Hepatocyte (in vitro differentiated cells): Measurements from ENCODE around the gene ROR2. TPM values are rescaled to one million over a fixed set of nuclear protein-coding genes. Genes with fewer than 3 reads are reported as not detected.

ENCODE experiments used
- DNase-seq: peaks from one replicate; pipeline ENCODE4 v3.0.0-alpha.2; 2016; ENCODE audit warnings: low spot score
- H2AFZ ChIP-seq: fragments of 200-600 bp; sonication (generic); 2 replicates; pipeline ENCODE4 v1.6.0; 2016; ENCODE audit warnings: antibody characterized with exemption, mild to moderate bottlenecking
- H3K27ac ChIP-seq: fragments of 200-600 bp; sonication (generic); 2 replicates; pipeline ENCODE4 v1.5.1; 2016; ENCODE audit warnings: mild to moderate bottlenecking
- H3K27me3 ChIP-seq: fragments of 200-600 bp; sonication (generic); 2 replicates; pipeline ENCODE4 v1.6.1; 2016
- H3K36me3 ChIP-seq: fragments of 200-600 bp; sonication (generic); replicated peaks from 2 replicates; pipeline ENCODE4 v1.5.1; 2016; ENCODE audit warnings: low read depth; ENCODE audit not compliant: insufficient read depth
- H3K4me1 ChIP-seq: fragments of 200-600 bp; sonication (generic); 2 replicates; pipeline ENCODE4 v1.5.1; 2016; ENCODE audit warnings: mild to moderate bottlenecking, moderate library complexity; ENCODE audit not compliant: insufficient read depth
- H3K4me2 ChIP-seq: fragments of 200-600 bp; sonication (generic); 2 replicates; pipeline ENCODE4 v1.6.0; 2016
- H3K4me3 ChIP-seq: fragments of 200-600 bp; sonication (generic); 2 replicates; pipeline ENCODE4 v1.5.1; 2016; ENCODE audit warnings: mild to moderate bottlenecking
- H3K79me2 ChIP-seq: fragments of 200-600 bp; sonication (generic); 2 replicates; pipeline ENCODE4 v1.6.0; 2017; ENCODE audit warnings: mild to moderate bottlenecking
- H3K9me2 ChIP-seq: fragments of 200-600 bp; sonication (generic); replicated peaks from 2 replicates; pipeline ENCODE4 v1.6.0; 2017; ENCODE audit warnings: mild to moderate bottlenecking; ENCODE audit not compliant: insufficient read depth
- H3K9me3 ChIP-seq: fragments of 200-600 bp; sonication (generic); 2 replicates; pipeline ENCODE4 v1.5.1; 2016; ENCODE audit warnings: low read depth, mild to moderate bottlenecking
- H4K20me1 ChIP-seq: fragments of 200-600 bp; sonication (generic); 2 replicates; pipeline ENCODE4 v1.6.0; 2016; ENCODE audit warnings: mild to moderate bottlenecking; ENCODE audit not compliant: insufficient read depth, poor library complexity, severe bottlenecking
- EZH2 ChIP-seq: fragments of 200-600 bp; sonication (generic); IDR thresholded peaks from 2 replicates; pipeline ENCODE4 v1.6.1; 2016; ENCODE audit warnings: antibody characterized with exemption, mild to moderate bottlenecking, borderline replicate concordance
- EZH2phosphoT487 ChIP-seq: fragments of 200-600 bp; sonication (generic); IDR thresholded peaks from one replicate; pipeline ENCODE4 v1.6.1; 2018; ENCODE audit warnings: antibody characterized with exemption, mild to moderate bottlenecking, low read depth, moderate library complexity; ENCODE audit not compliant: unreplicated experiment, severe bottlenecking
- WGBS: methylation state at CpG from one replicate; pipeline ENCODE4 v1.1.6; 2016; ENCODE audit warnings: low lambda C conversion rate; ENCODE audit errors: missing lambda C conversion rate; 5-methylcytosine and 5-hydroxymethylcytosine counted together
- polyA plus RNA-seq: library from polyadenylated mRNA; unstranded; fragments of >200 nt; fragmentation: Nextera tagmentation; extraction: Ambion mirVana; gene quantifications from 2 replicates; pipeline ENCODE4 v1.2.1, GENCODE V29; 2016
- total RNA-seq: library from RNA; depleted of rRNA; stranded (reverse); fragments of >200 nt; gene quantifications from 2 replicates; pipeline ENCODE4 v1.2.3, GENCODE V29; 2014
- TF ChIP-seq, protein P1 (sequence below): fragments of 200-600 bp; sonication (generic); IDR thresholded peaks from 2 replicates; pipeline ENCODE4 v1.5.1; 2016; ENCODE audit warnings: antibody characterized with exemption, mild to moderate bottlenecking; ENCODE audit not compliant: poor library complexity

ROR2 gene
- total and polyA plus RNA-seq, 2 experiments from 2014 or later: 25.6 to 29.5 TPM

DNA sequence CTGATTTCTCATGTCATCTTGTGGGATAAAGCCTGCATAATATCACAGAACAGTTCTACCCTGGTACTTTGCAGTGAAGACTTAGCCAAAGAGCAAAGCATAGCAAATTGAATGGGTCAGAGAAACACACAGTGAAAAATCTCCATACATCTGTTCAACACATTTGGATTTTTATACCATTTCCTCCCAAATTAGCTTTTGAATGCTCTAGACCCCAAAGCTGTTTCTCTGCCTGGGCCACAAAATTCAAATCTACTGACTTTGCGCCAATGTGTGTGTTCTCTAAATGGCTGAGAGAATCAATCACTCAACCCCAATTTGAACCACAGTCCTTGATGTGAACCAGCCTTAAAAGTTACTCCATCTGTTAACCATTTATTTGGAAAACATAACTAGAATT is 289.5 kb downstream of the ROR2 start:
- no peaks in the 10 kb centered on the region for H3K9me3 ChIP-seq

DNA sequence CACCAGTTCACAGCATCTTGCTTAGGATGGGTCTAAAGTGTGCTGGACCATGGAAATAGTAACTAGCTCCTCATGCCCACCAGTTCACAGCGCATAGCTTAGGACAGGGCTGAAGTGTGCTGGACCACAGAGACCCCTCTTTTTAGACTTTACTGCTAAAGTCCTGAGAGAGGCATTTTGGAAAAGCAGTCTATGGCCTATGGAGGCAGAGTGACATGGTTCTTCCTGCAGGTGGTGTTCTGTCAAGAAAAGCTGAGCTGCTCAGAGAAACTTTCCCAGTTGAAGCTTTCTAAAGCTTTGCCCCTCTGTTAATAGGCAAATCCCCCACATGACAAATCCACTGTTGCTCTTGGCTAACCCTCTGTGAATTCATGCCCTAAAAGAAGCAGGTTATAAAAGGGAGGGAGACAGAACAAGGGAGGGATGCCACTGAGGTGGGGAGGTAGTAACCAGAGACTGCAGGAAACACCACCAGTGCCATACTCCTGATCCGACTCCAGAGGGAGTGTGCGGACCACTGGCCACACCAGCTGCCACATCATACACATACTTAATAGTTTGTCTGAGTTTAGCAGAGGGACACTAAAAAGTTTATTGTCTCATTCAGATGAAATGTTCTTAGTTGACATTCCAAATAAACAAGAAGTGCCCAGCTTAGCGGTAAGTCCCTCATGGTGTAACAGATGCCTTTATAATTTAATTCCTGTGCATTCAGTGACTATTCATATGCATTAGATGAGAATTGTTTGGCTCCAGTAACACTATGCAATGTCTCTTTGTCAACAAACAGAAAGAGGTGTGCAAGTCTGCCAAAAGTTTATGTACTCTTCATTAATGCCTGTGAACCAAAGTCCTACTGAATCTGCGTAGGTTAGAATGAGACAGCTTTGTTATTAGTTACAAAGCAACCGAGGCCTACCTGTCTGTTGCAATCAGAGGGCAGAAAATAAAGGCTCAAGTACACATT is 290.2 kb downstream of the ROR2 start:
- TF ChIP-seq, protein P1, sequence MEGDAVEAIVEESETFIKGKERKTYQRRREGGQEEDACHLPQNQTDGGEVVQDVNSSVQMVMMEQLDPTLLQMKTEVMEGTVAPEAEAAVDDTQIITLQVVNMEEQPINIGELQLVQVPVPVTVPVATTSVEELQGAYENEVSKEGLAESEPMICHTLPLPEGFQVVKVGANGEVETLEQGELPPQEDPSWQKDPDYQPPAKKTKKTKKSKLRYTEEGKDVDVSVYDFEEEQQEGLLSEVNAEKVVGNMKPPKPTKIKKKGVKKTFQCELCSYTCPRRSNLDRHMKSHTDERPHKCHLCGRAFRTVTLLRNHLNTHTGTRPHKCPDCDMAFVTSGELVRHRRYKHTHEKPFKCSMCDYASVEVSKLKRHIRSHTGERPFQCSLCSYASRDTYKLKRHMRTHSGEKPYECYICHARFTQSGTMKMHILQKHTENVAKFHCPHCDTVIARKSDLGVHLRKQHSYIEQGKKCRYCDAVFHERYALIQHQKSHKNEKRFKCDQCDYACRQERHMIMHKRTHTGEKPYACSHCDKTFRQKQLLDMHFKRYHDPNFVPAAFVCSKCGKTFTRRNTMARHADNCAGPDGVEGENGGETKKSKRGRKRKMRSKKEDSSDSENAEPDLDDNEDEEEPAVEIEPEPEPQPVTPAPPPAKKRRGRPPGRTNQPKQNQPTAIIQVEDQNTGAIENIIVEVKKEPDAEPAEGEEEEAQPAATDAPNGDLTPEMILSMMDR: peak; percentile 57
- TF ChIP-seq EZH2: no peak
- no peak for TF ChIP-seq EZH2phosphoT487
- Histone ChIP-seq H3K4me2 (no peak overlapping the region), H3K9me2 (no peaks in the 10 kb centered on the region), H3K27ac (no peak overlapping the region), H2AFZ (no peak overlapping the region), H3K27me3 (no peaks in the 10 kb centered on the region), H3K79me2 (no peaks in the 10 kb centered on the region), H3K4me3 (no peak overlapping the region), H3K9me3 (no peaks in the 10 kb centered on the region), H3K36me3 (no peaks in the 10 kb centered on the region), H4K20me1 (no peaks in the 10 kb centered on the region), H3K4me1 (peaks cover 13% of the 10 kb centered on the region)
- DNase-seq: peak; percentile 52
- WGBS: 47% methylated on average over 6 of the region's 6 CpGs

More for the DNA sequence above, 289.5 kb downstream of the ROR2 start:
- H3K9me2 ChIP-seq: no peaks in the 10 kb centered on the region
- TF ChIP-seq, protein P1: no peak
- TF ChIP-seq EZH2phosphoT487: no peak
- no peak for TF ChIP-seq EZH2
- H3K4me2 ChIP-seq: no peak overlapping the region
- WGBS: 91% methylated on average over 1 of the region's 1 CpG
- no peak overlapping the region for H3K27ac ChIP-seq
- H3K4me1 ChIP-seq: peaks cover 7% of the 10 kb centered on the region
- no peaks in the 10 kb centered on the region for H3K36me3 ChIP-seq
- no peak overlapping the region for H2AFZ ChIP-seq
- no peaks in the 10 kb centered on the region for H3K27me3 ChIP-seq
- no peaks in the 10 kb centered on the region for H3K79me2 ChIP-seq
- no peak overlapping the region for H3K4me3 ChIP-seq
- no peaks in the 10 kb centered on the region for H4K20me1 ChIP-seq
- no peak for DNase-seq

- WGBS: 91% methylated on average over 9 of the region's 9 CpGs
- TF ChIP-seq, protein P1: no peak
- TF ChIP-seq EZH2phosphoT487: no peak
- TF ChIP-seq EZH2: no peak
- peaks cover 17% of the 10 kb centered on the region for H3K4me1 ChIP-seq
- no peaks in the 10 kb centered on the region for H3K9me3 ChIP-seq
- H3K27ac ChIP-seq: no peak overlapping the region
- H3K9me2 ChIP-seq: no peaks in the 10 kb centered on the region
- DNase-seq: no peak
- H3K4me3 ChIP-seq: no peak overlapping the region
- no peak overlapping the region for H2AFZ ChIP-seq
- no peaks in the 10 kb centered on the region for H3K27me3 ChIP-seq
- H3K36me3 ChIP-seq: no peaks in the 10 kb centered on the region
- no peaks in the 10 kb centered on the region for H3K79me2 ChIP-seq
- no peaks in the 10 kb centered on the region for H4K20me1 ChIP-seq
- no peak overlapping the region for H3K4me2 ChIP-seq
Observed at GRCh38 chr9:91658513-91659105, 291.4 kb downstream of the ROR2 start.
